ENCODE measurements around the gene OSTF1.

- TF ChIP-seq CTCF (IDR thresholded peaks at IDR 0.05) = no peak
- no peak for TF ChIP-seq POLR2A (IDR thresholded peaks at IDR 0.05)
Measured at GRCh38 chr9:75130172-75130571, 41.9 kb downstream of the OSTF1 start.

Data from uterus (tissue), 2 donors.